H1 (cell line): ENCODE data around the gene GPR157. TPM values are rescaled to one million over a fixed set of nuclear protein-coding genes. Genes with fewer than 3 reads are reported as not detected.
"Not testable (repeated sequence)": the region's sequence is repeated elsewhere in the genome, so short reads cannot be mapped to it uniquely, and the experiment has no call there.

Source experiments
- CTCF ChIA-PET: fragments of 300-600 bp; sonication (Branson Sonifier 250); formaldehyde crosslinking; loops from one replicate; lab custom pipeline; 2021; ENCODE audit not compliant: partially characterized antibody; lab: Charles Lee
- POLR2A ChIA-PET: fragments of 300-600 bp; sonication (Branson Sonifier 250); formaldehyde crosslinking; loops from one replicate; lab custom pipeline; 2021; ENCODE audit warnings: inconsistent platforms; ENCODE audit not compliant: partially characterized antibody; lab: Charles Lee
- DNase-seq, 2 experiments: peaks; one replicate each; pipeline versions ENCODE4 v3.0.0 to v3.0.0-alpha.2; 2010 to 2022; ENCODE audit warnings: low spot score in 2 of 2, low read depth in 1 of 2, mixed read lengths in 1 of 2
- FAIRE-seq: peaks from 2 replicates; lab custom pipeline; 2011; peaks lifted over from hg19 to GRCh38; lab: Jason Lieb, UNC
- H2AFZ ChIP-seq: 2 replicates; pipeline ENCODE4 v1.8.1; 2012; ENCODE audit warnings: low read length, inconsistent platforms
- H2AK5ac ChIP-seq: 2 replicates; pipeline ENCODE4 v1.6.1; 2013; ENCODE audit warnings: low read depth, low read length
- H2BK120ac ChIP-seq: replicated peaks from 2 replicates; pipeline ENCODE3; 2013; ENCODE audit warnings: low read depth, low read length, inconsistent platforms
- H2BK12ac ChIP-seq: 2 replicates; pipeline ENCODE4 v1.6.1; 2013; ENCODE audit warnings: low read depth, low read length
- H2BK15ac ChIP-seq: 2 replicates; pipeline ENCODE4 v1.6.1; 2013; ENCODE audit warnings: low read length
- H2BK20ac ChIP-seq: 2 replicates; pipeline ENCODE4 v1.6.1; 2013; ENCODE audit warnings: low read length
- H2BK5ac ChIP-seq: 2 replicates; pipeline ENCODE4 v1.6.1; 2013; ENCODE audit warnings: low read depth, low read length
- H3K14ac ChIP-seq: 2 replicates; pipeline ENCODE4 v1.6.1; 2013; ENCODE audit warnings: inconsistent platforms; ENCODE audit not compliant: insufficient read length
- H3K18ac ChIP-seq: 2 replicates; pipeline ENCODE4 v1.6.1; 2013; ENCODE audit warnings: low read length; ENCODE audit errors: extremely low read depth
- H3K23ac ChIP-seq: 2 replicates; pipeline ENCODE4 v1.6.1; 2013; ENCODE audit warnings: inconsistent platforms; ENCODE audit not compliant: insufficient read length
- H3K23me2 ChIP-seq: 2 replicates; pipeline ENCODE4 v1.6.1; 2013; ENCODE audit warnings: low read depth, low read length
- H3K27ac ChIP-seq: 2 replicates; pipeline ENCODE4 v1.6.1; 2011; ENCODE audit warnings: low read depth, low read length, inconsistent platforms
- H3K27me3 ChIP-seq, 4 experiments: replicated peaks in 1 of 4; 1 replicate in 1 of 4; 2 replicates in 3 of 4; pipeline versions ENCODE4 v1.6.1 to v1.8.1; 2011 to 2013; ENCODE audit warnings: low read length in 3 of 4, mild to moderate bottlenecking in 3 of 4, inconsistent platforms in 2 of 4, mixed read lengths in 2 of 4, moderate library complexity in 1 of 4; ENCODE audit not compliant: control insufficient read depth in 3 of 4, insufficient read depth in 3 of 4; ENCODE audit errors: extremely low read depth in 1 of 4
- H3K36me3 ChIP-seq, 4 experiments: 2 replicates each; pipeline versions ENCODE4 v1.6.1 to v1.8.1; 2011 to 2013; ENCODE audit warnings: mild to moderate bottlenecking in 4 of 4, low read length in 3 of 4, moderate library complexity in 2 of 4, control low read depth in 1 of 4, inconsistent platforms in 1 of 4; ENCODE audit not compliant: insufficient read depth in 4 of 4, control insufficient read depth in 2 of 4
- H3K4ac ChIP-seq: replicated peaks from 2 replicates; pipeline ENCODE3; 2013; ENCODE audit warnings: low read length, low read depth, mixed read lengths, inconsistent platforms; ENCODE audit not compliant: insufficient read length
- H3K4me1 ChIP-seq, 4 experiments: replicated peaks in 1 of 4; 1 replicate in 1 of 4; 2 replicates in 3 of 4; pipeline versions ENCODE4 v1.6.1 to v1.8.1; 2011 to 2013; ENCODE audit warnings: low read length in 3 of 4, inconsistent platforms in 2 of 4, mixed read lengths in 1 of 4; ENCODE audit not compliant: insufficient read depth in 4 of 4, control insufficient read depth in 3 of 4
- H3K4me2 ChIP-seq, 2 experiments: 2 replicates each; pipeline versions ENCODE4 v1.6.1 to v1.8.1; 2011 to 2013; ENCODE audit warnings: low read depth in 2 of 2, low read length in 2 of 2, control low read depth in 1 of 2, inconsistent platforms in 1 of 2, mild to moderate bottlenecking in 1 of 2; ENCODE audit not compliant: insufficient read depth in 1 of 2
- H3K4me3 ChIP-seq, 4 experiments: fragments of 200-600, 300-600 bp in 1 of 4; sonication (generic), shearing (Covaris generic), sonication (Bioruptor Twin) in 1 of 4; 2 replicates each; pipeline versions ENCODE4 v1.5.1 to v1.8.1; 2011 to 2016; ENCODE audit warnings: low read length in 4 of 4, low read depth in 3 of 4, control low read depth in 2 of 4, inconsistent platforms in 2 of 4, mild to moderate bottlenecking in 2 of 4, mixed read lengths in 1 of 4, moderate library complexity in 1 of 4; ENCODE audit not compliant: insufficient read depth in 2 of 4; ENCODE audit errors: extremely low read depth in 1 of 4
- H3K56ac ChIP-seq: replicated peaks from 2 replicates; pipeline ENCODE3; 2013; ENCODE audit warnings: low read depth, mild to moderate bottlenecking, mixed read lengths, low read length, inconsistent platforms; ENCODE audit not compliant: insufficient read length
- H3K79me1 ChIP-seq: 2 replicates; pipeline ENCODE4 v1.6.1; 2013; ENCODE audit warnings: low read depth, low read length, control low read depth
- H3K79me2 ChIP-seq, 2 experiments: 2 replicates each; pipeline versions ENCODE4 v1.6.1 to v1.8.1; 2012 to 2013; ENCODE audit warnings: low read length in 2 of 2, mild to moderate bottlenecking in 2 of 2, inconsistent platforms in 1 of 2; ENCODE audit not compliant: insufficient read depth in 2 of 2, control insufficient read depth in 1 of 2
- H3K9ac ChIP-seq, 4 experiments: replicated peaks in 1 of 4; 1 replicate in 1 of 4; 2 replicates in 3 of 4; pipeline versions ENCODE4 v1.6.1 to v1.8.1; 2011 to 2013; ENCODE audit warnings: low read depth in 3 of 4, low read length in 3 of 4, control low read depth in 2 of 4, mild to moderate bottlenecking in 2 of 4, moderate library complexity in 2 of 4, inconsistent platforms in 1 of 4; ENCODE audit errors: extremely low read depth in 1 of 4
- H3K9me3 ChIP-seq, 2 experiments: 2 replicates each; pipeline versions ENCODE4 v1.6.1 to v1.8.1; 2012 to 2013; ENCODE audit warnings: mild to moderate bottlenecking in 2 of 2, moderate library complexity in 2 of 2, control low read depth in 1 of 2, inconsistent platforms in 1 of 2, low read depth in 1 of 2, low read length in 1 of 2, mixed read lengths in 1 of 2; ENCODE audit not compliant: insufficient read depth in 2 of 2
- H4K20me1 ChIP-seq, 2 experiments: replicated peaks in 1 of 2; 2 replicates each; pipeline versions ENCODE3 to v1.8.1; 2011 to 2013; ENCODE audit warnings: inconsistent platforms in 2 of 2, low read length in 2 of 2, mild to moderate bottlenecking in 1 of 2; ENCODE audit not compliant: insufficient read depth in 2 of 2, control insufficient read depth in 1 of 2
- H4K5ac ChIP-seq: 2 replicates; pipeline ENCODE4 v1.6.1; 2013; ENCODE audit warnings: low read length, low read depth, mixed read lengths, inconsistent platforms; ENCODE audit not compliant: insufficient read length
- H4K8ac ChIP-seq: 2 replicates; pipeline ENCODE4 v1.8.0; 2013; ENCODE audit warnings: mild to moderate bottlenecking, moderate library complexity, low read length, inconsistent platforms; ENCODE audit not compliant: insufficient read depth; ENCODE audit errors: extremely low read depth
- H4K91ac ChIP-seq: replicated peaks from 2 replicates; pipeline ENCODE3; 2013; ENCODE audit warnings: low read length, mixed read lengths, inconsistent platforms; ENCODE audit not compliant: insufficient read length
- WGBS, 2 experiments: shearing (Covaris generic) in 1 of 2; methylation state at CpG; one replicate each; pipeline versions ENCODE4 v1.1.6 to v1.1.7; 2013 to 2015; ENCODE audit warnings: low lambda C conversion rate in 2 of 2, mixed read lengths in 2 of 2, inconsistent platforms in 1 of 2, low coverage in 1 of 2, missing lambda C conversion rate in 1 of 2; ENCODE audit not compliant: insufficient replicate concordance in 2 of 2, insufficient coverage in 1 of 2, insufficient read length in 1 of 2; ENCODE audit errors: extremely low coverage in 1 of 2, missing lambda C conversion rate in 1 of 2; 5-methylcytosine and 5-hydroxymethylcytosine counted together
- polyA plus RNA-seq, 7 experiments: library from polyadenylated mRNA; depleted of rRNA in 3 of 7; stranded (reverse) in 5 of 7; unstranded in 2 of 7; fragments of >200 nt in 5 of 7; fragments of 200-250 nt in 2 of 7; gene quantifications; 1 replicate in 5 of 7; 2 replicates in 1 of 7; 4 replicates in 1 of 7; pipeline versions ENCODE4 v1.2.1 to v1.2.3, GENCODE V29; 2011 to 2013; ENCODE audit warnings: missing spikeins in 2 of 7, mixed read lengths in 2 of 7
- total RNA-seq: library from RNA; stranded (reverse); fragmentation: NEBNext Ultra II Directional; extraction: Animal tissue kit (Norgen Biotek cat#: 25700); gene quantifications from 2 replicates; pipeline ENCODE4 v1.2.1, GENCODE V29; 2021

Gene GPR157
- total and polyA plus RNA-seq, 2 of the 8 experiments (the other 6 are each of a cell fraction or from before 2014, with no cell fraction given), result 1.0 to 11.0 TPM

DNA sequence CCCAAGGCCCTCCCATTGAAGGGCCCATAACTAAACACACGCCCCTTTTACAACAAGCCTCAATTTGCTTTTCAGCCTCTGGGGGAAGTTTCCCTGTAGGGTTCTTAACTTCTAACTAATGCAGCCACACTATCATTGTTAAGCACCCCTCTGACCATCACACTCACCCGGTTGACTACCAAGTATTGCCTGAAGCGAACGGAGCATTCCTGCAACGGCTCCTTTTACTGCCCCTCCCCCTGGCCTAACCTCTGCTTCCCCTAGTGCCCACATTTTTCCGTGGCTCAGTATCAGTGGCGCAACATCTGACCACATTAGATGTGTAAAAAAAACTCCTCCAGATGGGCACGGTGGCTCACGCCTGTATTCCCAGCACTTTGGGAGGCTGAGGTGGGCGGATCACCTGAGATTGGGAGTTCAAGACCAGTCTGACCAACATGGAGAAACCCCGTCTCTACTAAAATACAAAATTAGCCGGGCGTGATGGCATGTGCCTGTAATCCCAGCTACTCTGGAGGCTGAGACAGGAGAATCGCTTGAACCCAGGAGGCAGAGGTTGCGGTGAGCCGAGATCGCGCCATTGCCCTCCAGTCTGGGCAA, 34.8 kb downstream of the GPR157 start:
- H3K23me2 ChIP-seq, H2BK120ac ChIP-seq, H3K18ac ChIP-seq, DNase-seq, H3K9ac ChIP-seq, H4K20me1 ChIP-seq, H2AFZ ChIP-seq, H2BK20ac ChIP-seq, H3K23ac ChIP-seq, H3K14ac ChIP-seq, H3K4me3 ChIP-seq, H2BK12ac ChIP-seq, H2AK5ac ChIP-seq, H3K4me1 ChIP-seq, H3K4ac ChIP-seq, H3K36me3 ChIP-seq, H3K27ac ChIP-seq, H3K4me2 ChIP-seq, H4K5ac ChIP-seq, H2BK15ac ChIP-seq, H4K91ac ChIP-seq, H3K56ac ChIP-seq, H4K8ac ChIP-seq, H2BK5ac ChIP-seq, H3K79me2 ChIP-seq, FAIRE-seq, H3K27me3 ChIP-seq, H3K79me1 ChIP-seq: not testable (repeated sequence)
- peaks cover 12 to 18% of the 10 kb centered on the region in 2 experiments for H3K9me3 ChIP-seq
- POLR2A ChIA-PET, result interaction anchor here (0.9 kb wide), 1 partner anchor 29 kb away, joined by 3 read pairs; no protein-coding TSS in a partner anchor
- WGBS, 2 experiments, result 87% methylated on average over 18 of the region's 18 CpGs; no CpG with 5 or more reads in 1 of the 2 experiments
- CTCF ChIA-PET, result interaction anchor here (1.0 to 2.8 kb wide), 2 partner anchors 7 to 89 kb away, joined by 5 to 9 read pairs; no protein-coding TSS in a partner anchor
